Liver (tissue), 9 donors: ENCODE measurements around the gene SRGAP3. TPM values are rescaled to one million over a fixed set of nuclear protein-coding genes. Genes with fewer than 3 reads are reported as not detected.

Experiments
- DNase-seq: peaks from one replicate; pipeline ENCODE4 v3.0.0-alpha.2; 2017; ENCODE audit warnings: low spot score
- H3K27ac ChIP-seq, 2 donors: one replicate each; pipeline ENCODE4 v1.7.0; 2013; ENCODE audit warnings: inconsistent platforms in 2 of 2, low read length in 2 of 2, control low read depth in 1 of 2, low read depth in 1 of 2, mild to moderate bottlenecking in 1 of 2
- H3K27me3 ChIP-seq, 4 donors: one replicate each; pipeline versions ENCODE4 v1.6.1 to v1.7.0; 2013; ENCODE audit warnings: low read length in 3 of 4, inconsistent platforms in 1 of 4, mild to moderate bottlenecking in 1 of 4, moderate library complexity in 1 of 4; ENCODE audit not compliant: control insufficient read depth in 4 of 4, insufficient read depth in 4 of 4
- H3K36me3 ChIP-seq, 4 donors: one replicate each; pipeline versions ENCODE4 v1.6.1 to v1.7.0; 2013; ENCODE audit warnings: low read length in 3 of 4, mild to moderate bottlenecking in 3 of 4, low read depth in 1 of 4, moderate library complexity in 1 of 4; ENCODE audit not compliant: control insufficient read depth in 4 of 4, insufficient read depth in 3 of 4
- H3K4me1 ChIP-seq, 4 donors: one replicate each; pipeline versions ENCODE4 v1.6.1 to v1.7.0; 2013; ENCODE audit warnings: low read length in 3 of 4, mild to moderate bottlenecking in 3 of 4, moderate library complexity in 1 of 4; ENCODE audit not compliant: control insufficient read depth in 4 of 4, insufficient read depth in 4 of 4
- H3K4me3 ChIP-seq, 3 donors: one replicate each; pipeline versions ENCODE4 v1.6.1 to v1.7.0; 2013; ENCODE audit warnings: low read length in 3 of 3, control low read depth in 1 of 3, low read depth in 1 of 3, mild to moderate bottlenecking in 1 of 3
- H3K9ac ChIP-seq, 2 donors: one replicate each; pipeline ENCODE4 v1.7.0; 2013; ENCODE audit warnings: low read length in 2 of 2, mild to moderate bottlenecking in 2 of 2, moderate library complexity in 2 of 2, control low read depth in 1 of 2, low read depth in 1 of 2
- H3K9me3 ChIP-seq, 4 donors: one replicate each; pipeline versions ENCODE4 v1.6.1 to v1.7.0; 2013; ENCODE audit warnings: low read length in 3 of 4; ENCODE audit not compliant: control insufficient read depth in 4 of 4
- EGR1 ChIP-seq, 2 donors: IDR thresholded peaks; 2 replicates each; pipeline ENCODE4 v1.6.1; 2016 to 2018; ENCODE audit warnings: antibody characterized with exemption in 2 of 2, low read depth in 2 of 2
- FOXA2 ChIP-seq: IDR thresholded peaks from 2 replicates; pipeline ENCODE4 v1.6.1; 2016; ENCODE audit warnings: antibody characterized with exemption
- GABPA ChIP-seq, 2 donors: IDR thresholded peaks in 1 of 2; conservative IDR thresholded peaks in 1 of 2; 2 replicates each; pipeline ENCODE4 v1.6.1; 2016; ENCODE audit warnings: antibody characterized with exemption in 2 of 2, mild to moderate bottlenecking in 1 of 2, moderate library complexity in 1 of 2
- HNF4A ChIP-seq, 2 donors: conservative IDR thresholded peaks; 2 replicates each; pipeline ENCODE4 v1.6.1; 2016; ENCODE audit warnings: antibody characterized with exemption in 2 of 2, mild to moderate bottlenecking in 2 of 2
- HNF4G ChIP-seq: IDR thresholded peaks from 2 replicates; pipeline ENCODE4 v1.6.1; 2016; ENCODE audit warnings: antibody characterized with exemption
- JUND ChIP-seq, 2 donors: IDR thresholded peaks; 2 replicates each; pipeline ENCODE4 v1.6.1; 2016; ENCODE audit warnings: antibody characterized with exemption in 2 of 2
- NR2F2 ChIP-seq: IDR thresholded peaks from 2 replicates; pipeline ENCODE4 v1.6.1; 2016; ENCODE audit warnings: antibody characterized with exemption
- RAD21 ChIP-seq, 2 donors: IDR thresholded peaks; 2 replicates each; pipeline ENCODE4 v1.6.1; 2016; ENCODE audit warnings: antibody characterized with exemption in 2 of 2, mild to moderate bottlenecking in 2 of 2
- TAF1 ChIP-seq: conservative IDR thresholded peaks from 2 replicates; pipeline ENCODE4 v1.6.1; 2016; ENCODE audit warnings: antibody characterized with exemption, mild to moderate bottlenecking
- YY1 ChIP-seq: IDR thresholded peaks from 2 replicates; pipeline ENCODE4 v1.6.1; 2016; ENCODE audit warnings: antibody characterized with exemption, mild to moderate bottlenecking
- WGBS: extraction: QIAGEN DNeasy Blood & Tissue Kit; methylation state at CpG from one replicate; pipeline ENCODE4 v1.1.7; 2013; 5-methylcytosine and 5-hydroxymethylcytosine counted together
- polyA plus RNA-seq, 2 donors: library from polyadenylated mRNA; stranded (reverse) in 1 of 2; unstranded in 1 of 2; fragments of 200-250 nt in 1 of 2; fragments of >200 nt in 1 of 2; fragmentation: Nextera tagmentation in 1 of 2; extraction: Ambion mirVana in 1 of 2; gene quantifications; one replicate each; pipeline versions ENCODE4 v1.2.1 to v1.2.3, GENCODE V29; 2013 to 2015
- total RNA-seq, 2 donors: library from RNA; depleted of rRNA; stranded (reverse); fragments of >200 nt; gene quantifications; one replicate each; pipeline ENCODE4 v1.2.3, GENCODE V29; 2014
- TF ChIP-seq, protein P1 (sequence below): IDR thresholded peaks from 2 replicates; pipeline ENCODE4 v1.6.1; 2016; ENCODE audit warnings: antibody characterized with exemption
- TF ChIP-seq, protein P2 (sequence below): IDR thresholded peaks from 2 replicates; pipeline ENCODE4 v1.6.1; 2016; ENCODE audit warnings: antibody characterized with exemption
- TF ChIP-seq, protein P3 (sequence below): fragments of 150-350 bp; IDR thresholded peaks from 2 replicates; pipeline ENCODE4 v1.5.1; 2017; ENCODE audit warnings: improper control_type of control experiment, low read depth, low read length; ENCODE audit not compliant: missing input control
- TF ChIP-seq, protein P4 (sequence below): IDR thresholded peaks from 2 replicates; pipeline ENCODE4 v1.6.1; 2016; ENCODE audit warnings: antibody characterized with exemption
- TF ChIP-seq, protein P5 (sequence below): IDR thresholded peaks from 2 replicates; pipeline ENCODE4 v1.6.1; 2016; ENCODE audit warnings: antibody characterized with exemption, mild to moderate bottlenecking
- donor health status: healthy.
- donor health status: healthy.
- donor health status: healthy.
- donor health status: healthy.
- donor health status: healthy.

SRGAP3 gene
- total and polyA plus RNA-seq, 4 donors: 0.61 to 4.2 (median 1.6) TPM

DNA sequence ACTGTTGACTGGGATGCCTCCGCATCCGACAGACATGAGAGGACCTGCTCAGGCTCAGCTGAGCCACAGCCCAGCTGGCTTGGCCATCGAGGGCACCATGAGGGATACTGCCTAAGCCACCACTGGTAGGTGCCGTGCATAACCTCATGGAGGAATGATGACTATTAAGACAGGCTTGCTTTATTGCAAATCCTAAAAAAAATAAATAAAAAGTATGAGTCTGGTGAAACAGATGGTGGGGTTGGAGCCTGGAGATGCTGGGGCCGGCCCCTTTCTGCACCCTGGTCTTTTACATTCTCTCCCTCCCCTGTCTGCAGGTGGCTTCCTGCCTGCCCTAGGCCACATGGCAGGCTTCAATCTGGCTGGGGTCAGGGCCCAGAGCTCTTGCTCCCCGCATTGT lies 262.2 kb downstream of the SRGAP3 start:
- TF ChIP-seq YY1 (no peak), GABPA (IDR thresholded peaks at IDR 0.05 in 1 of 2, conservative IDR thresholded peaks at IDR 0.05 in 1 of 2) (no peak), FOXA2 (no peak), TAF1 (no peak), RAD21 (IDR thresholded peaks at IDR 0.05) (no peak), EGR1 (IDR thresholded peaks at IDR 0.05; ENCODE audit: low read depth in 2 of 2) (no peak), NR2F2 (no peak), HNF4G (no peak), JUND (IDR thresholded peaks at IDR 0.05) (no peak)
- TF ChIP-seq, protein P1, sequence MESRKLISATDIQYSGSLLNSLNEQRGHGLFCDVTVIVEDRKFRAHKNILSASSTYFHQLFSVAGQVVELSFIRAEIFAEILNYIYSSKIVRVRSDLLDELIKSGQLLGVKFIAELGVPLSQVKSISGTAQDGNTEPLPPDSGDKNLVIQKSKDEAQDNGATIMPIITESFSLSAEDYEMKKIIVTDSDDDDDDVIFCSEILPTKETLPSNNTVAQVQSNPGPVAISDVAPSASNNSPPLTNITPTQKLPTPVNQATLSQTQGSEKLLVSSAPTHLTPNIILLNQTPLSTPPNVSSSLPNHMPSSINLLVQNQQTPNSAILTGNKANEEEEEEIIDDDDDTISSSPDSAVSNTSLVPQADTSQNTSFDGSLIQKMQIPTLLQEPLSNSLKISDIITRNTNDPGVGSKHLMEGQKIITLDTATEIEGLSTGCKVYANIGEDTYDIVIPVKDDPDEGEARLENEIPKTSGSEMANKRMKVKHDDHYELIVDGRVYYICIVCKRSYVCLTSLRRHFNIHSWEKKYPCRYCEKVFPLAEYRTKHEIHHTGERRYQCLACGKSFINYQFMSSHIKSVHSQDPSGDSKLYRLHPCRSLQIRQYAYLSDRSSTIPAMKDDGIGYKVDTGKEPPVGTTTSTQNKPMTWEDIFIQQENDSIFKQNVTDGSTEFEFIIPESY: no peak
- TF ChIP-seq, protein P2, sequence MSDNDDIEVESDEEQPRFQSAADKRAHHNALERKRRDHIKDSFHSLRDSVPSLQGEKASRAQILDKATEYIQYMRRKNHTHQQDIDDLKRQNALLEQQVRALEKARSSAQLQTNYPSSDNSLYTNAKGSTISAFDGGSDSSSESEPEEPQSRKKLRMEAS: no peak
- TF ChIP-seq, protein P3, sequence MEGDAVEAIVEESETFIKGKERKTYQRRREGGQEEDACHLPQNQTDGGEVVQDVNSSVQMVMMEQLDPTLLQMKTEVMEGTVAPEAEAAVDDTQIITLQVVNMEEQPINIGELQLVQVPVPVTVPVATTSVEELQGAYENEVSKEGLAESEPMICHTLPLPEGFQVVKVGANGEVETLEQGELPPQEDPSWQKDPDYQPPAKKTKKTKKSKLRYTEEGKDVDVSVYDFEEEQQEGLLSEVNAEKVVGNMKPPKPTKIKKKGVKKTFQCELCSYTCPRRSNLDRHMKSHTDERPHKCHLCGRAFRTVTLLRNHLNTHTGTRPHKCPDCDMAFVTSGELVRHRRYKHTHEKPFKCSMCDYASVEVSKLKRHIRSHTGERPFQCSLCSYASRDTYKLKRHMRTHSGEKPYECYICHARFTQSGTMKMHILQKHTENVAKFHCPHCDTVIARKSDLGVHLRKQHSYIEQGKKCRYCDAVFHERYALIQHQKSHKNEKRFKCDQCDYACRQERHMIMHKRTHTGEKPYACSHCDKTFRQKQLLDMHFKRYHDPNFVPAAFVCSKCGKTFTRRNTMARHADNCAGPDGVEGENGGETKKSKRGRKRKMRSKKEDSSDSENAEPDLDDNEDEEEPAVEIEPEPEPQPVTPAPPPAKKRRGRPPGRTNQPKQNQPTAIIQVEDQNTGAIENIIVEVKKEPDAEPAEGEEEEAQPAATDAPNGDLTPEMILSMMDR: no peak
- TF ChIP-seq, protein P4, sequence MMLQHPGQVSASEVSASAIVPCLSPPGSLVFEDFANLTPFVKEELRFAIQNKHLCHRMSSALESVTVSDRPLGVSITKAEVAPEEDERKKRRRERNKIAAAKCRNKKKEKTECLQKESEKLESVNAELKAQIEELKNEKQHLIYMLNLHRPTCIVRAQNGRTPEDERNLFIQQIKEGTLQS: no peak
- DNase-seq: no peak
- Histone ChIP-seq H3K9ac (no peak overlapping the region), H3K36me3 (no peaks in the 10 kb centered on the region), H3K9me3 (no peaks in the 10 kb centered on the region), H3K4me3 (no peak overlapping the region), H3K27ac (no peak overlapping the region), H3K4me1 (no peaks in the 10 kb centered on the region), H3K27me3 (no peaks in the 10 kb centered on the region)
- WGBS: 88% methylated on average over 6 of the region's 6 CpGs

DNA sequence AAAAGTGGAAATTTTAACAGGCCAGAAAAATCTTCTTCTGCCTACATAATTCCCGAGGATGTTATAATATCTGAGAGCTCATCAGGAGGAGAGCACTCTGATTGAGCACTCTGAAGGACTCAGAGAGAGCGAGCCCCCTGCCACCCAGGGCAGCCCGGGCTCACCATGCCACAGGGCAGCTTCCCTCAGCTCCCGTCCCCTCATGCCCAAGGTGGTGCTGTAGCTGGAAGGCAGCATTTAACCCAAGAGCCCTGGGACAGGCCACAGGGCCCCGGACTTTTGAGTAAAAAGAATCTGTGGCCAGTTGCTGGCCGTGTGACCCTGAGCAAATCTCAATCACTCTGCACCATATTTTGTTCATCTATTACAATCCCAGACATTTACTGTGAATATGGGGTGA lies 262.7 kb downstream of the SRGAP3 start:
- peak; percentile 20 for DNase-seq
- Histone ChIP-seq H3K27ac (no peak overlapping the region), H3K36me3 (no peaks in the 10 kb centered on the region), H3K9ac (no peak overlapping the region), H3K4me1 (peaks cover 0 to 1% (median 0%) of the 10 kb centered on the region in 4 donors), H3K27me3 (no peaks in the 10 kb centered on the region), H3K9me3 (no peaks in the 10 kb centered on the region), H3K4me3 (no peak overlapping the region)
- 89% methylated on average over 6 of the region's 6 CpGs for WGBS
- TF ChIP-seq, protein P2: no peak
- TF ChIP-seq, protein P3: no peak
- TF ChIP-seq, protein P5, sequence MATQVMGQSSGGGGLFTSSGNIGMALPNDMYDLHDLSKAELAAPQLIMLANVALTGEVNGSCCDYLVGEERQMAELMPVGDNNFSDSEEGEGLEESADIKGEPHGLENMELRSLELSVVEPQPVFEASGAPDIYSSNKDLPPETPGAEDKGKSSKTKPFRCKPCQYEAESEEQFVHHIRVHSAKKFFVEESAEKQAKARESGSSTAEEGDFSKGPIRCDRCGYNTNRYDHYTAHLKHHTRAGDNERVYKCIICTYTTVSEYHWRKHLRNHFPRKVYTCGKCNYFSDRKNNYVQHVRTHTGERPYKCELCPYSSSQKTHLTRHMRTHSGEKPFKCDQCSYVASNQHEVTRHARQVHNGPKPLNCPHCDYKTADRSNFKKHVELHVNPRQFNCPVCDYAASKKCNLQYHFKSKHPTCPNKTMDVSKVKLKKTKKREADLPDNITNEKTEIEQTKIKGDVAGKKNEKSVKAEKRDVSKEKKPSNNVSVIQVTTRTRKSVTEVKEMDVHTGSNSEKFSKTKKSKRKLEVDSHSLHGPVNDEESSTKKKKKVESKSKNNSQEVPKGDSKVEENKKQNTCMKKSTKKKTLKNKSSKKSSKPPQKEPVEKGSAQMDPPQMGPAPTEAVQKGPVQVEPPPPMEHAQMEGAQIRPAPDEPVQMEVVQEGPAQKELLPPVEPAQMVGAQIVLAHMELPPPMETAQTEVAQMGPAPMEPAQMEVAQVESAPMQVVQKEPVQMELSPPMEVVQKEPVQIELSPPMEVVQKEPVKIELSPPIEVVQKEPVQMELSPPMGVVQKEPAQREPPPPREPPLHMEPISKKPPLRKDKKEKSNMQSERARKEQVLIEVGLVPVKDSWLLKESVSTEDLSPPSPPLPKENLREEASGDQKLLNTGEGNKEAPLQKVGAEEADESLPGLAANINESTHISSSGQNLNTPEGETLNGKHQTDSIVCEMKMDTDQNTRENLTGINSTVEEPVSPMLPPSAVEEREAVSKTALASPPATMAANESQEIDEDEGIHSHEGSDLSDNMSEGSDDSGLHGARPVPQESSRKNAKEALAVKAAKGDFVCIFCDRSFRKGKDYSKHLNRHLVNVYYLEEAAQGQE: no peak
- TF ChIP-seq GABPA (IDR thresholded peaks at IDR 0.05 in 1 of 2, conservative IDR thresholded peaks at IDR 0.05 in 1 of 2): no peak
- no peak for TF ChIP-seq HNF4A (conservative IDR thresholded peaks at IDR 0.05)
- TF ChIP-seq RAD21 (IDR thresholded peaks at IDR 0.05): no peak
- no peak for TF ChIP-seq FOXA2
- no peak for TF ChIP-seq EGR1 (IDR thresholded peaks at IDR 0.05; ENCODE audit: low read depth in 2 of 2)
